ENCODE results near the gene KLHL29. TPM values are rescaled to one million over a fixed set of nuclear protein-coding genes. Genes with fewer than 3 reads are reported as not detected.

KLHL29 gene
- total RNA-seq, 1 experiment from 2014 or later, result 16.7 TPM

DNA sequence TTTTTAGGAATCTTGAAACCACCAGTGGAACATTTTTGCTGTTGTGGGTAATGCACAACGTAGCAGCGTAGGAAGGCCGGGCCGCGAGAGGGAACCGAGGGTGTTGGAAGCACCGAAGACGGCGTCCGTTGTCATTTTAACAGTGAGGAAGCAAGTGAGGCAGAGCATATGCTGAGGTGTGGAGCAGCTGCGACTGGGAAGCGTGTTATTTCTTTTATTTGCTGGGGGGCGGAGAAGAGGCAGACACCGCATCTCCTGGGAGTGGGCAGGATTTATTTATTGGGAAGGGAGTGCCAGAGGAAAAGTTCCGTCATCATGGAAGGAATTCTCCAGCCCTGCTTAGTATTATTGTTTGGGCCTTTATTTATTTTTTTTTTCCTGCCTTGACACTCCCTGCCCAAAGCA lies 232.8 kb downstream of the KLHL29 start:
- no peaks in the 10 kb centered on the region for H4K20me1 ChIP-seq (ENCODE audit: insufficient read depth)
- no peak overlapping the region for H3K4me3 ChIP-seq (replicated peaks in 1 of 2; ENCODE audit: low read depth in 1 of 2, low read length in 2 of 2)
- ATAC-seq (no peak), DNase-seq (ENCODE audit: low read depth, low spot score) (no peak)
- intact Hi-C loops (cut with micrococcal nuclease), result no loop called here
- ChIA-PET RAD21 (ENCODE audit: low non-redundant PET in 1 of 2, low total read pairs in 2 of 2, uncharacterized antibody in 2 of 2, unreplicated experiment in 2 of 2) (no interaction called here), POLR2A (no interaction called here), CTCF (no interaction called here)
- no peaks in the 10 kb centered on the region for H3K4me1 ChIP-seq (ENCODE audit: control insufficient read depth in 1 of 2, insufficient read depth in 2 of 2, low read length in 2 of 2)
- H3K27ac ChIP-seq (ENCODE audit: low read depth, low read length), result no peak overlapping the region
- H3K9me2 ChIP-seq (ENCODE audit: insufficient read depth), result no peaks in the 10 kb centered on the region
- no peak overlapping the region for H3K4me2 ChIP-seq (ENCODE audit: low read length)
- TF ChIP-seq CBX3 (IDR thresholded peaks at IDR 0.05; ENCODE audit: low read depth) (no peak), EGR1 (IDR thresholded peaks at IDR 0.05; ENCODE audit: low read depth) (no peak), SIN3A (IDR thresholded peaks at IDR 0.05; ENCODE audit: low read depth) (no peak), ELF1 (IDR thresholded peaks at IDR 0.05; ENCODE audit: borderline replicate concordance, low read depth) (no peak)
- TF ChIP-seq, protein P1, sequence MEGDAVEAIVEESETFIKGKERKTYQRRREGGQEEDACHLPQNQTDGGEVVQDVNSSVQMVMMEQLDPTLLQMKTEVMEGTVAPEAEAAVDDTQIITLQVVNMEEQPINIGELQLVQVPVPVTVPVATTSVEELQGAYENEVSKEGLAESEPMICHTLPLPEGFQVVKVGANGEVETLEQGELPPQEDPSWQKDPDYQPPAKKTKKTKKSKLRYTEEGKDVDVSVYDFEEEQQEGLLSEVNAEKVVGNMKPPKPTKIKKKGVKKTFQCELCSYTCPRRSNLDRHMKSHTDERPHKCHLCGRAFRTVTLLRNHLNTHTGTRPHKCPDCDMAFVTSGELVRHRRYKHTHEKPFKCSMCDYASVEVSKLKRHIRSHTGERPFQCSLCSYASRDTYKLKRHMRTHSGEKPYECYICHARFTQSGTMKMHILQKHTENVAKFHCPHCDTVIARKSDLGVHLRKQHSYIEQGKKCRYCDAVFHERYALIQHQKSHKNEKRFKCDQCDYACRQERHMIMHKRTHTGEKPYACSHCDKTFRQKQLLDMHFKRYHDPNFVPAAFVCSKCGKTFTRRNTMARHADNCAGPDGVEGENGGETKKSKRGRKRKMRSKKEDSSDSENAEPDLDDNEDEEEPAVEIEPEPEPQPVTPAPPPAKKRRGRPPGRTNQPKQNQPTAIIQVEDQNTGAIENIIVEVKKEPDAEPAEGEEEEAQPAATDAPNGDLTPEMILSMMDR (IDR thresholded peaks at IDR 0.05 in 2 of 3, conservative IDR thresholded peaks at IDR 0.05 in 1 of 3; ENCODE audit: borderline replicate concordance in 1 of 3, insufficient read depth in 1 of 3, low read depth in 2 of 3, low read length in 2 of 3), result no peak
- TF ChIP-seq, protein P2, sequence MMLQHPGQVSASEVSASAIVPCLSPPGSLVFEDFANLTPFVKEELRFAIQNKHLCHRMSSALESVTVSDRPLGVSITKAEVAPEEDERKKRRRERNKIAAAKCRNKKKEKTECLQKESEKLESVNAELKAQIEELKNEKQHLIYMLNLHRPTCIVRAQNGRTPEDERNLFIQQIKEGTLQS (IDR thresholded peaks at IDR 0.05), result no peak
- H3K36me3 ChIP-seq (ENCODE audit: control insufficient read depth in 1 of 2, insufficient read depth in 2 of 2, low read length in 2 of 2), result no peaks in the 10 kb centered on the region
- BruUV-seq (replicated peaks), result no TSS peak
- H2AFZ ChIP-seq (ENCODE audit: low read depth, low read length, poor library complexity, severe bottlenecking), result no peak overlapping the region
- no peak overlapping the region for H3K9ac ChIP-seq (ENCODE audit: low read length)
- H3K9me3 ChIP-seq (ENCODE audit: control insufficient read depth in 1 of 2, insufficient read depth in 1 of 2, low read depth in 1 of 2, low read length in 2 of 2), result no peaks in the 10 kb centered on the region
- H3K79me2 ChIP-seq (ENCODE audit: insufficient read depth, low read length), result no peaks in the 10 kb centered on the region
- no peaks in the 10 kb centered on the region for H3K27me3 ChIP-seq (ENCODE audit: insufficient read depth, low read length)

DNA sequence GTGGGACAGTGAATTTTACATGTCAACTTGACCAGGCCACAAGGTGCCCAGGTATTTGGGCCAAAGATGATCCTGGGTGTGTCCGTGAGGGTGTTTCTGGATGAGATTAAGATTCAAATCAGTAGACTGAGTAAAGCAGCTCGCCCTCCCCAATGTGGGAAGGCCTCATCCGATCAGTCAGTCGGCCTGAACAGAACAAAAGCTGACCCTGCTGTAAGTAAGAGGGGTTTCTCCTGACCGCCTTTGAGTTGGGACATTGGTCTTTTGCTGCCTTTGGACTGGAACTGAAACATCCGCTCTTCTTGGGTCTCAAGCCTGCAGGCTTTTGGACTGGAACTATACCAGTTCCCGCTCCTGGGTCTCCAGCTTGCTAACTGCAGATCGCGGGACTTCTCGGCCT lies 233.3 kb downstream of the KLHL29 start:
- no peak overlapping the region for H3K4me3 ChIP-seq (replicated peaks in 1 of 2; ENCODE audit: low read depth in 1 of 2, low read length in 2 of 2)
- H2AFZ ChIP-seq (ENCODE audit: low read depth, low read length, poor library complexity, severe bottlenecking), result no peak overlapping the region
- H3K9me3 ChIP-seq (ENCODE audit: control insufficient read depth in 1 of 2, insufficient read depth in 1 of 2, low read depth in 1 of 2, low read length in 2 of 2), result no peaks in the 10 kb centered on the region
- ChIA-PET CTCF (no interaction called here), POLR2A (no interaction called here), RAD21 (ENCODE audit: low non-redundant PET in 1 of 2, low total read pairs in 2 of 2, uncharacterized antibody in 2 of 2, unreplicated experiment in 2 of 2) (no interaction called here)
- H3K36me3 ChIP-seq (ENCODE audit: control insufficient read depth in 1 of 2, insufficient read depth in 2 of 2, low read length in 2 of 2), result no peaks in the 10 kb centered on the region
- no TSS peak for BruUV-seq (replicated peaks)
- H3K79me2 ChIP-seq (ENCODE audit: insufficient read depth, low read length), result no peaks in the 10 kb centered on the region
- no peaks in the 10 kb centered on the region for H3K4me1 ChIP-seq (ENCODE audit: control insufficient read depth in 1 of 2, insufficient read depth in 2 of 2, low read length in 2 of 2)
- no peaks in the 10 kb centered on the region for H3K9me2 ChIP-seq (ENCODE audit: insufficient read depth)
- H3K27ac ChIP-seq (ENCODE audit: low read depth, low read length), result no peak overlapping the region
- H3K4me2 ChIP-seq (ENCODE audit: low read length), result no peak overlapping the region
- H3K27me3 ChIP-seq (ENCODE audit: insufficient read depth, low read length), result no peaks in the 10 kb centered on the region
- no peak for DNase-seq (ENCODE audit: low read depth, low spot score)
- ATAC-seq, result no peak
- TF ChIP-seq ZFX (IDR thresholded peaks at IDR 0.05) (no peak), CBX3 (IDR thresholded peaks at IDR 0.05; ENCODE audit: low read depth) (no peak), EZH2 (IDR thresholded peaks at IDR 0.05) (no peak), SRF (IDR thresholded peaks at IDR 0.05; ENCODE audit: low read depth) (no peak), ELF1 (IDR thresholded peaks at IDR 0.05; ENCODE audit: borderline replicate concordance, low read depth) (no peak), POLR2AphosphoS5 (IDR thresholded peaks at IDR 0.05; ENCODE audit: low read depth, low read length) (no peak), POLR2A (IDR thresholded peaks at IDR 0.05; ENCODE audit: borderline replicate concordance, extremely low read depth, insufficient read depth, insufficient read length) (no peak), RAD21 (IDR thresholded peaks at IDR 0.05; ENCODE audit: low read depth) (no peak), CEBPB (IDR thresholded peaks at IDR 0.05; ENCODE audit: low read depth) (no peak), SP1 (IDR thresholded peaks at IDR 0.05; ENCODE audit: low read depth) (no peak)
- TF ChIP-seq, protein P3, sequence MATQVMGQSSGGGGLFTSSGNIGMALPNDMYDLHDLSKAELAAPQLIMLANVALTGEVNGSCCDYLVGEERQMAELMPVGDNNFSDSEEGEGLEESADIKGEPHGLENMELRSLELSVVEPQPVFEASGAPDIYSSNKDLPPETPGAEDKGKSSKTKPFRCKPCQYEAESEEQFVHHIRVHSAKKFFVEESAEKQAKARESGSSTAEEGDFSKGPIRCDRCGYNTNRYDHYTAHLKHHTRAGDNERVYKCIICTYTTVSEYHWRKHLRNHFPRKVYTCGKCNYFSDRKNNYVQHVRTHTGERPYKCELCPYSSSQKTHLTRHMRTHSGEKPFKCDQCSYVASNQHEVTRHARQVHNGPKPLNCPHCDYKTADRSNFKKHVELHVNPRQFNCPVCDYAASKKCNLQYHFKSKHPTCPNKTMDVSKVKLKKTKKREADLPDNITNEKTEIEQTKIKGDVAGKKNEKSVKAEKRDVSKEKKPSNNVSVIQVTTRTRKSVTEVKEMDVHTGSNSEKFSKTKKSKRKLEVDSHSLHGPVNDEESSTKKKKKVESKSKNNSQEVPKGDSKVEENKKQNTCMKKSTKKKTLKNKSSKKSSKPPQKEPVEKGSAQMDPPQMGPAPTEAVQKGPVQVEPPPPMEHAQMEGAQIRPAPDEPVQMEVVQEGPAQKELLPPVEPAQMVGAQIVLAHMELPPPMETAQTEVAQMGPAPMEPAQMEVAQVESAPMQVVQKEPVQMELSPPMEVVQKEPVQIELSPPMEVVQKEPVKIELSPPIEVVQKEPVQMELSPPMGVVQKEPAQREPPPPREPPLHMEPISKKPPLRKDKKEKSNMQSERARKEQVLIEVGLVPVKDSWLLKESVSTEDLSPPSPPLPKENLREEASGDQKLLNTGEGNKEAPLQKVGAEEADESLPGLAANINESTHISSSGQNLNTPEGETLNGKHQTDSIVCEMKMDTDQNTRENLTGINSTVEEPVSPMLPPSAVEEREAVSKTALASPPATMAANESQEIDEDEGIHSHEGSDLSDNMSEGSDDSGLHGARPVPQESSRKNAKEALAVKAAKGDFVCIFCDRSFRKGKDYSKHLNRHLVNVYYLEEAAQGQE (IDR thresholded peaks at IDR 0.05; ENCODE audit: low read depth), result no peak
- TF ChIP-seq, protein P2 (IDR thresholded peaks at IDR 0.05), result no peak
- no peak overlapping the region for H3K9ac ChIP-seq (ENCODE audit: low read length)
- intact Hi-C loops (cut with micrococcal nuclease), result no loop called here
- no peaks in the 10 kb centered on the region for H4K20me1 ChIP-seq (ENCODE audit: insufficient read depth)
